Activated CD8-positive, alpha-beta memory T cell treated with anti-CD3 and anti-CD28 coated beads, Interleukin-2, amount 50 U/mL, for 24 hours (primary cell): ENCODE data around the gene CHST4.
"Not testable (repeated sequence)": the region's sequence is repeated elsewhere in the genome, so short reads cannot be mapped to it uniquely, and the experiment has no call there.

Experiments
- DNase-seq: peaks from one replicate; pipeline ENCODE4 v3.0.0-alpha.2; 2020; ENCODE audit errors: extremely low read depth

The CHST4 gene

DNA sequence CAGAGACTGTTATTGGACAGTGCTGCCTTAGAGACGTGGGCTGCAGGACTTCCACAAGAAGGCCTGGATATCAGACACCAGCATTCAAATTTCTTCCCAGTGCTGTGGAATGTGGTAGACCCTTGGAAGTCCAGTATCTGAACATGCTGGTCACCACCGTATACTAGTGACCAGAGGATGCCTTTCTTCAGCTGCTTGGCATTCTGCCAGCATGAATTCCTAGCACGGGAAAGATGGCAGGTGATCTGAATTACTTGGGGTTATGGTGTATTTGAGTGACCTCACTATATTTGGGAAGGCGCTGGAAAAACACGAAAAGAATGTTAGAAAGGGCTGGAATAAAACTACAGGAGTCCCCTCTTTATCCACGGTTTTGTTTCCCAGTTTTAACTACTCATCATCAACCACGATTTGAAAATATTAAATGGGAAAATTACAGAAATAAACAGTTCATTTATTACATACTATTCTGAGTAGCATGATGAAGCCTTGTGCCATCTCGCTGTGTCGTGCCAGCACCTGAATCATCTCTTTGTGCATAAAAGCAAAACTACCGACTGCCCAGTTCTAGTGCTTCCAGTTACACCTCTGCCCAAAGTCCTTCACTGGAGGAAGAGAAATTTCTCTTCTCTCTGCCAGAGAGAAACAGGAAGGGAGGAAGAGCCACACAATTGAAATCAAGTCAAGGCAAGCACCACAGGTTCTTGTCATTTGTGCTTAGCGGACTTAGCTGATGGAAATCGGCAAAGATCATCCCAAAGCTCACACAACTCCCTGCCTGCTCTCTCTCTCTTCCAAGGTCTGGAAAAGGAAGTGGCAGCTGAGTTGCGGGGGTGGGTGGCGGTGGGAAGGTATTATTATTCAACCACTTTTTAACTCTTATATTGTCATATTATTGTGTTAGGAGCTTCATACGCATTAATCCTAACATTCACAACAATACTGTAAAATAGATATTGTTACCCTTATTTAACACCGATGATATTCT, 1.4 kb upstream of the CHST4 start:
- DNase-seq: no peak

DNA sequence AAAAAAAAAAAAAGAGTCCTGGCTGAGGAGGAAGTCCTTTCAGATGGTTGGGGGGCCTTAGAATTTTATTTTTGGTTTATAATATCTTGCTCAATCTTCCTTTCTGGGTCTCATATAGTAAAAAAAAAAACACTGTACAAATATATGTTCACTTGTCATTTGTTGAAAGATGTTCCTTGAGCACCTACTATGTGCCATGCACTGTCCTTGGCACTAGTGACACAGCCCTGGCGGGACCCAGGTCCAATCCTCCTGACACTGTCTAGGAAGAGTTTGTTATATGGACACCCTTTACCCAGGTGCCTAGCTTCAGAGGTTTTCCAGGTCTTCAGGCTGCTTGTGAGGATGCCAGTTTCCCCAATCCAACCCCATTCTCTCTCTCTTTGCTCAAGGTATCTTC, 2.0 kb downstream of the CHST4 start:
- DNase-seq: no peak

- no peak for DNase-seq
Measured at GRCh38 chr16:71528863-71529262, 2.6 kb downstream of the CHST4 start.

GRCh38 chr16:71532366-71532765, 6.1 kb downstream of the CHST4 start:
- no peak for DNase-seq

DNA sequence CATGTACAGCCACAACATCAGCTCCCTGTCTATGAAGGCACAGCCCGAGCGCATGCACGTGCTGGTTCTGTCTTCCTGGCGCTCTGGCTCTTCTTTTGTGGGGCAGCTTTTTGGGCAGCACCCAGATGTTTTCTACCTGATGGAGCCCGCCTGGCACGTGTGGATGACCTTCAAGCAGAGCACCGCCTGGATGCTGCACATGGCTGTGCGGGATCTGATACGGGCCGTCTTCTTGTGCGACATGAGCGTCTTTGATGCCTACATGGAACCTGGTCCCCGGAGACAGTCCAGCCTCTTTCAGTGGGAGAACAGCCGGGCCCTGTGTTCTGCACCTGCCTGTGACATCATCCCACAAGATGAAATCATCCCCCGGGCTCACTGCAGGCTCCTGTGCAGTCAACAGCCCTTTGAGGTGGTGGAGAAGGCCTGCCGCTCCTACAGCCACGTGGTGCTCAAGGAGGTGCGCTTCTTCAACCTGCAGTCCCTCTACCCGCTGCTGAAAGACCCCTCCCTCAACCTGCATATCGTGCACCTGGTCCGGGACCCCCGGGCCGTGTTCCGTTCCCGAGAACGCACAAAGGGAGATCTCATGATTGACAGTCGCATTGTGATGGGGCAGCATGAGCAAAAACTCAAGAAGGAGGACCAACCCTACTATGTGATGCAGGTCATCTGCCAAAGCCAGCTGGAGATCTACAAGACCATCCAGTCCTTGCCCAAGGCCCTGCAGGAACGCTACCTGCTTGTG, 10.7 kb downstream of the CHST4 start:
- DNase-seq: no peak

GRCh38 chr16:71537643-71538042, 11.4 kb downstream of the CHST4 start:
- DNase-seq: peak; percentile 2

- peak; percentile 24 for DNase-seq
Measured at GRCh38 chr16:71542377-71542776, 16.2 kb downstream of the CHST4 start.

DNA sequence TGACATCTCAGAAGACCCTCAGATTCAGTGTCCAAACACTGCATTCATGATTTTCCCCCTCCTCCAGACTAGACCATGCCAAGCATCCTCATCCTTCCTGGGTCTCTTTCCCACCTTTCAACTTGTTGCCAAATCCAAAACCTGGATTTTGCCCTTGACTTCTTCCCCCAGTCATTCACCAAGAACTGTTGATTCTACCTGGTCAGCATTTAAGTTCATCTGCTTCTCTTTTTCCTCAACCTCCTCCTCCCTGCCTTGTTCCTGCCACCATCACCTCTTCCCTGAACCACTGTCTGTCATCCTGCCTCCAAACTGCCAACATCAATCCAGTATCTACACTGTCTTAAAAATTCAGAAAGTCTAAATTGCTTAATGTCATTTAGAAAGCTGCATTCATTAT, 20.9 kb downstream of the CHST4 start:
- no peak for DNase-seq

- no peak for DNase-seq
Measured at GRCh38 chr16:71552698-71553503, 26.7 kb downstream of the CHST4 start.

DNA sequence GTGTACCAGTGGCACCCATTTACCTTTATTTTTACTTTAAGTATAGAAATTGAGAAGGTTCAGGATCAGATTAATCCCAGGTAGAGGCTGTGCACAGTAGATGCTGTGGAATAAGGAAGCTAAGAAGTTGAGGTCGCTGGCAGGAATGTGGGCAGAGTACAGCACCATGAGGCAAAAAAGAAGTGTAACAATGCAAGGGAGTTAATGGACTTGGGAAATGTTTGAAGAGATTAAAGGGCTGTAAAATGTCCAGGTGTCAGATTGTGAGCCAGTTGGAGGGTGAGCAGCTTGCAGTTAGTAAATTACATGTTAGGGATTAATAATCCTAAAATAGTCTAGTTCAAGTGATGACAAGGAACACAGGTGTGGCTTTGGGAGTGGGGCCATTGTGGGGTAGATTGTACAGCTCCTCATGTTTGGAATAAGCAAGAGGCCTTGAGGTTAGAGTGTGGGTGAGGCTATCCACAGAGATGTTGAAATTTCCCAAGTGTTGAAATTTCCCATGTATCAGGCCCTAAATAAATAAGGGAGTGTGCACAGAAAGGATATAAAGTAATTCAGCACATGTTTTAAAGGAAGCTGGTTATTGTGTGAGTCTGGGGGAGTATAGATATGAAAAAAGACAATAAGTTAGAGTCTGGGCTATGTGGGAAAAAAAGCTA, 29.1 kb downstream of the CHST4 start:
- DNase-seq: no peak

- no peak for DNase-seq
Measured at GRCh38 chr16:71557299-71557698, 31.1 kb downstream of the CHST4 start.

GRCh38 chr16:71557954-71558582, 31.8 kb downstream of the CHST4 start:
- no peak for DNase-seq

GRCh38 chr16:71559855-71560254, 33.6 kb downstream of the CHST4 start:
- no peak for DNase-seq

GRCh38 chr16:71561886-71562285, 35.7 kb downstream of the CHST4 start:
- not testable (repeated sequence) for DNase-seq

GRCh38 chr16:71562552-71562951, 36.3 kb downstream of the CHST4 start:
- DNase-seq: no peak

- DNase-seq: no peak
Measured at GRCh38 chr16:71564335-71564967, 38.2 kb downstream of the CHST4 start.

DNA sequence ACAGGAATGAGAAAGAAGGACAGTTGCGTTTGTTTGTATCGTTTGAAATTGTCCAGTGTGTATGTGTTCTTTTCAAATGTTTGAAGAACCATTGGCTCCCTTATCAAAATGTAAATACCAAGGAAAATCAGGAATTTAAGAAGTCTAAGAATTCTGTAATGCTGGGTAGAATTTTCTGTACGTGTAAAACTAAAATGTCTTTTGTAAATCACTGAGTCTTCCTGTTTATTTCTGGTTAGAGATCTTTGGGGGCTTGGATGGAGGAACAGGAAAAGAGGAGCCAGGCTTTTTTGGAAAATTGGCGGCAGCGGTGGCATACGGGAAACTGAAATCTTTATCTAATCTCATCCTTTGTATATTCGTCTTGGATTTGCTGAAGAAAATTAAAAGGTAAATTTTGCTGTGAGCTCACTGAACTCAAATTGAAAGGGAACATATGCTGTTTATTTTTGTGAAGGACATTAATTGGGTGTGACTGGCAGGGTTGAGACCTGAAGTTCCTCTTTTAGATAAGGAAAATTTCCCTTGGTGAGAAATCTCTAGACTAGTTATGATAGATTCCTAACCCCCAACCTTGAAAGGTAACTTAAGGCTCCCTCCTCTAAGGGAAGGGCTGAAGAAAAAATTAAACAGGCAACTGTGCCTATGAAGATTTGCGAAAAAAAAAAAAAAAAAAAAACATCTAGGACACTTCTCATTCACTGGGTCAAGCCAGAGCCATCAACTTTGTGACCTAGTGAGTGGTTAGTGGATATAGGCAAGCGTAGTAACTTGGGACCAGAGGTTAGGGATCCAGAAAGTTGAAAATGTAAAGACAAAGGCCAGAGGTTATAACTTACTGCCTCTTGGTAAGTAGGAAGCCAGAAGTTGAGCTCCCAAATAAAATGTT, 39.8 kb downstream of the CHST4 start:
- no peak for DNase-seq

DNA sequence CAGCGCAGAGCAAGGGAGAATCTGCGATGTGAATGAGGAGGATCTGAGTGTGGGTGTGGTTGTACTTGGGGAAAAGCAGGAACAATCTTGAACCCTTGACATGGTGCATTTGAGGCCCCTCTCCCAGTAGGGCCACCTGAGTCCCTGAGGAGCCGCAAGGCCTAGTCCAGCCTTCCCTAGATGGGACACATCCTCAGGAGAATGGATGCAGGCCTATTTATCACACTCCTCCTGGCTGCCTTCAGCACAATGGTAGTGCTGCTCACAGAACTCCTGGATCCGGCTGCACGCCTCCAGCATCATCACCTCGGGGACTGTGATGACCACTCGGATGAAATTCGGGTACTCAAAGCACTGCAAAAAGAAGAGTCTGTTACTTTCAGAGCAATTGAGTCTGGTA, 41.7 kb downstream of the CHST4 start:
- DNase-seq: no peak

GRCh38 chr16:71568551-71568950, 42.3 kb downstream of the CHST4 start:
- DNase-seq: no peak
